ENCODE measurements around the gene TSPAN4. TPM values are rescaled to one million over a fixed set of nuclear protein-coding genes. Genes with fewer than 3 reads are reported as not detected.
A peak's percentile ranks its signal among the peaks of the same experiment; 100 is the strongest.

Gene TSPAN4
- total and polyA plus RNA-seq, 4 donors = 16.5 to 38.1 (median 30.4) TPM

DNA sequence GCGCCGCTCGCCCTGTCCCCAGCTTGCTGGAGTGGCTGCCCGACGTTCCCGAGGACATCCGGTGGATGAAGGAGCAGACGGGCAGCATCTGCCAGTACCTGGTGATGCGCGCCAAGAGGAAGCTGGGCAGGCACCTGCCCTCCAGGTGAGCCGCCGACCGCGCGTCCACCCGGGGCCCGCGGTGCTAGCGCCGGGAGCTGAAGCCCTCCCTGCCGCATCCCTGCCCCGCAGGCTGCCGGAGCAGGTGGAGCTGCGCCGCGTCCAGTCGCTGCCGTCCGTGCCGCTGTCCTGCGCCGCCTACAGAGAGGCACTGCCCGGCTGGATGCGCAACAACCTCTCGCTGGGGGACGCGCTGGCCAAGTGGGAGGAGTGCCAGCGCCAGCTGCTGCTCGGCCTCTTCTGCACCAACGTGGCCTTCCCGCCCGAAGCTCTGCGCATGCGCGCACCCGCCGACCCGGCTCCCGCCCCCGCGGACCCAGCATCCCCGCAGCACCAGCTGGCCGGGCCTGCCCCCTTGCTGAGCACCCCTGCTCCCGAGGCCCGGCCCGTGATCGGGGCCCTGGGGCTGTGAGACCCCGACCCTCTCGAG, 18.3 kb upstream of the TSPAN4 start (continued):
- TF ChIP-seq, protein P1, sequence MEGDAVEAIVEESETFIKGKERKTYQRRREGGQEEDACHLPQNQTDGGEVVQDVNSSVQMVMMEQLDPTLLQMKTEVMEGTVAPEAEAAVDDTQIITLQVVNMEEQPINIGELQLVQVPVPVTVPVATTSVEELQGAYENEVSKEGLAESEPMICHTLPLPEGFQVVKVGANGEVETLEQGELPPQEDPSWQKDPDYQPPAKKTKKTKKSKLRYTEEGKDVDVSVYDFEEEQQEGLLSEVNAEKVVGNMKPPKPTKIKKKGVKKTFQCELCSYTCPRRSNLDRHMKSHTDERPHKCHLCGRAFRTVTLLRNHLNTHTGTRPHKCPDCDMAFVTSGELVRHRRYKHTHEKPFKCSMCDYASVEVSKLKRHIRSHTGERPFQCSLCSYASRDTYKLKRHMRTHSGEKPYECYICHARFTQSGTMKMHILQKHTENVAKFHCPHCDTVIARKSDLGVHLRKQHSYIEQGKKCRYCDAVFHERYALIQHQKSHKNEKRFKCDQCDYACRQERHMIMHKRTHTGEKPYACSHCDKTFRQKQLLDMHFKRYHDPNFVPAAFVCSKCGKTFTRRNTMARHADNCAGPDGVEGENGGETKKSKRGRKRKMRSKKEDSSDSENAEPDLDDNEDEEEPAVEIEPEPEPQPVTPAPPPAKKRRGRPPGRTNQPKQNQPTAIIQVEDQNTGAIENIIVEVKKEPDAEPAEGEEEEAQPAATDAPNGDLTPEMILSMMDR (IDR thresholded peaks at IDR 0.05; ENCODE audit: low read depth, low read length, missing input control) = no peak
- TF ChIP-seq EGR1 (IDR thresholded peaks at IDR 0.05; ENCODE audit: low read depth in 2 of 2) (no peak), HNF4A (conservative IDR thresholded peaks at IDR 0.05) (no peak), RAD21 (IDR thresholded peaks at IDR 0.05) (no peak)

DNA sequence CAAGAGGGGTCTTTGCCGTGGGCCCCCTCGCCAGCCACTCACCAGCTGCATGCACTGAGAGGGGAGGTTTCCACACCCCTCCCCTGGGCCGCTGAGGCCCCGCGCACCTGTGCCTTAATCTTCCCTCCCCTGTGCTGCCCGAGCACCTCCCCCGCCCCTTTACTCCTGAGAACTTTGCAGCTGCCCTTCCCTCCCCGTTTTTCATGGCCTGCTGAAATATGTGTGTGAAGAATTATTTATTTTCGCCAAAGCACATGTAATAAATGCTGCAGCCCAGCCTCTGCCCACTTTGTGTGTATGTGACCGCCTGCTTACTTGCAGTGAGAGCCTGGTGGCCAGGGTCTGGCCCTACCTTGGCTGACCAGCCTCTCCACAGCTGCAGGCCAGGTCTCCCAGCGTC, 17.7 kb upstream of the TSPAN4 start:
- WGBS = 60% methylated on average over 11 of the region's 11 CpGs
- Histone ChIP-seq H3K4me1 (ENCODE audit: control insufficient read depth in 4 of 4, insufficient read depth in 4 of 4, low read length in 3 of 4) (peaks cover 53 to 91% (median 70%) of the 10 kb centered on the region in 4 donors), H3K4me3 (ENCODE audit: low read depth in 1 of 3, low read length in 3 of 3) (no peak overlapping the region), H3K27me3 (ENCODE audit: control insufficient read depth in 4 of 4, insufficient read depth in 4 of 4, low read length in 3 of 4) (no peaks in the 10 kb centered on the region), H3K9me3 (ENCODE audit: control insufficient read depth in 4 of 4, low read length in 3 of 4) (no peaks in the 10 kb centered on the region), H3K27ac (ENCODE audit: low read depth in 1 of 2, low read length in 2 of 2) (peak overlapping the region in 1 of 2 donors; percentile 30), H3K9ac (ENCODE audit: low read depth in 1 of 2, low read length in 2 of 2) (no peak overlapping the region), H3K36me3 (ENCODE audit: control insufficient read depth in 4 of 4, insufficient read depth in 3 of 4, low read depth in 1 of 4, low read length in 3 of 4) (peaks cover 0 to 15% (median 3%) of the 10 kb centered on the region in 4 donors)
- no peak for TF ChIP-seq HNF4A (conservative IDR thresholded peaks at IDR 0.05)
- TF ChIP-seq RAD21 (IDR thresholded peaks at IDR 0.05) = no peak
- TF ChIP-seq, protein P2, sequence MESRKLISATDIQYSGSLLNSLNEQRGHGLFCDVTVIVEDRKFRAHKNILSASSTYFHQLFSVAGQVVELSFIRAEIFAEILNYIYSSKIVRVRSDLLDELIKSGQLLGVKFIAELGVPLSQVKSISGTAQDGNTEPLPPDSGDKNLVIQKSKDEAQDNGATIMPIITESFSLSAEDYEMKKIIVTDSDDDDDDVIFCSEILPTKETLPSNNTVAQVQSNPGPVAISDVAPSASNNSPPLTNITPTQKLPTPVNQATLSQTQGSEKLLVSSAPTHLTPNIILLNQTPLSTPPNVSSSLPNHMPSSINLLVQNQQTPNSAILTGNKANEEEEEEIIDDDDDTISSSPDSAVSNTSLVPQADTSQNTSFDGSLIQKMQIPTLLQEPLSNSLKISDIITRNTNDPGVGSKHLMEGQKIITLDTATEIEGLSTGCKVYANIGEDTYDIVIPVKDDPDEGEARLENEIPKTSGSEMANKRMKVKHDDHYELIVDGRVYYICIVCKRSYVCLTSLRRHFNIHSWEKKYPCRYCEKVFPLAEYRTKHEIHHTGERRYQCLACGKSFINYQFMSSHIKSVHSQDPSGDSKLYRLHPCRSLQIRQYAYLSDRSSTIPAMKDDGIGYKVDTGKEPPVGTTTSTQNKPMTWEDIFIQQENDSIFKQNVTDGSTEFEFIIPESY (IDR thresholded peaks at IDR 0.05) = no peak
- TF ChIP-seq, protein P3, sequence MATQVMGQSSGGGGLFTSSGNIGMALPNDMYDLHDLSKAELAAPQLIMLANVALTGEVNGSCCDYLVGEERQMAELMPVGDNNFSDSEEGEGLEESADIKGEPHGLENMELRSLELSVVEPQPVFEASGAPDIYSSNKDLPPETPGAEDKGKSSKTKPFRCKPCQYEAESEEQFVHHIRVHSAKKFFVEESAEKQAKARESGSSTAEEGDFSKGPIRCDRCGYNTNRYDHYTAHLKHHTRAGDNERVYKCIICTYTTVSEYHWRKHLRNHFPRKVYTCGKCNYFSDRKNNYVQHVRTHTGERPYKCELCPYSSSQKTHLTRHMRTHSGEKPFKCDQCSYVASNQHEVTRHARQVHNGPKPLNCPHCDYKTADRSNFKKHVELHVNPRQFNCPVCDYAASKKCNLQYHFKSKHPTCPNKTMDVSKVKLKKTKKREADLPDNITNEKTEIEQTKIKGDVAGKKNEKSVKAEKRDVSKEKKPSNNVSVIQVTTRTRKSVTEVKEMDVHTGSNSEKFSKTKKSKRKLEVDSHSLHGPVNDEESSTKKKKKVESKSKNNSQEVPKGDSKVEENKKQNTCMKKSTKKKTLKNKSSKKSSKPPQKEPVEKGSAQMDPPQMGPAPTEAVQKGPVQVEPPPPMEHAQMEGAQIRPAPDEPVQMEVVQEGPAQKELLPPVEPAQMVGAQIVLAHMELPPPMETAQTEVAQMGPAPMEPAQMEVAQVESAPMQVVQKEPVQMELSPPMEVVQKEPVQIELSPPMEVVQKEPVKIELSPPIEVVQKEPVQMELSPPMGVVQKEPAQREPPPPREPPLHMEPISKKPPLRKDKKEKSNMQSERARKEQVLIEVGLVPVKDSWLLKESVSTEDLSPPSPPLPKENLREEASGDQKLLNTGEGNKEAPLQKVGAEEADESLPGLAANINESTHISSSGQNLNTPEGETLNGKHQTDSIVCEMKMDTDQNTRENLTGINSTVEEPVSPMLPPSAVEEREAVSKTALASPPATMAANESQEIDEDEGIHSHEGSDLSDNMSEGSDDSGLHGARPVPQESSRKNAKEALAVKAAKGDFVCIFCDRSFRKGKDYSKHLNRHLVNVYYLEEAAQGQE (IDR thresholded peaks at IDR 0.05) = no peak
- TF ChIP-seq HNF4G (IDR thresholded peaks at IDR 0.05) = no peak
- TF ChIP-seq EGR1 (IDR thresholded peaks at IDR 0.05; ENCODE audit: low read depth in 2 of 2) = no peak
- TF ChIP-seq GABPA (IDR thresholded peaks at IDR 0.05 in 1 of 2, conservative IDR thresholded peaks at IDR 0.05 in 1 of 2) = no peak
- no peak for TF ChIP-seq YY1 (IDR thresholded peaks at IDR 0.05)
- TF ChIP-seq RXRA (IDR thresholded peaks at IDR 0.05) = no peak
- DNase-seq (ENCODE audit: low spot score) = no peak
